C4-2B (cell line): ENCODE measurements around the gene HK2.

Experiments
- H3K27ac ChIP-seq: fragments of 450-650 bp; 2 replicates; pipeline ENCODE4 v1.5.1; 2017
- ZFX ChIP-seq: fragments of 450-650 bp; IDR thresholded peaks from 2 replicates; pipeline ENCODE4 v1.6.1; 2017
- TF ChIP-seq, protein P1 (sequence below): fragments of 450-650 bp; conservative IDR thresholded peaks from 2 replicates; pipeline ENCODE4 v1.5.1; 2017; ENCODE audit warnings: mild to moderate bottlenecking

HK2 gene

DNA sequence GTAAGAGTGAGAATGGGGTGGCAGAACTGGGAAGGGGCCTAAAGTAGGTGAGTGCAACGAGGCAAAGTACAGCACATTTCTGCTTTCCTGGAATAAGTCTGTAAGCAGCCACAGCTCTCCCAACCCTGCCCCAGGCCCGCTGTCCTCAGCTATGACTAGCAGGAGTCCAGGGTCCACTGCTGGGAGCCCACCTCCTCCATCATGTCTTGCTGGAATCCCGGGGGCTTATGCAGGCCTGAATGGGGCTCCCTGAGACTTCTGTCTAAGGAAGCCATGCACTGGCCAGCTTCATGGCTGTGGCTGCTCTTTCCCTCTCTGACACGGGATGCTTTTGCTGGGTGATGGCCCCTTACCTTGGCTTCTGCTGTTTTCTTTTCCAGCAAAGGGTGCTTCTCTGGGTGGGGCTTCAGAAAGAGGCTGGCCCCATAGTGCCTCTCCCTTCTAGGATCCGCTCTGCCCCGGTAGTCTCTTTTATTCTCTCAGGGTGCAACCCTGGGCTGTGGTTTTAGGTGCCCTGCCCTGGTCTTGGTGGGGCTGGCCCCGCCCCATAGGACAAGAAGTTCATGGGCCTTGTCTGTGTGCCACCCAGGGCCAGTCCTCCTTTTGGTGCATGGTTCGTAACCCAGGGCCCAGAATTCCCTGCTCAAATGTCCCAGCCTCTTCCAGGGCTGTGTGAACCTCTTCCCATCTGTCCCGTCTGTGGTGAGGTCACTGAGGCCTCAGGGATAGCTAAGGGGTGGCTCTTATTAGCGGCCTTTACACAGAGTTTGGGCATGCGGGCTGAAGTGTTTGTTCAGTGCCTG, 90.7 kb downstream of the HK2 start:
- no peak overlapping the region for H3K27ac ChIP-seq
- TF ChIP-seq, protein P1, sequence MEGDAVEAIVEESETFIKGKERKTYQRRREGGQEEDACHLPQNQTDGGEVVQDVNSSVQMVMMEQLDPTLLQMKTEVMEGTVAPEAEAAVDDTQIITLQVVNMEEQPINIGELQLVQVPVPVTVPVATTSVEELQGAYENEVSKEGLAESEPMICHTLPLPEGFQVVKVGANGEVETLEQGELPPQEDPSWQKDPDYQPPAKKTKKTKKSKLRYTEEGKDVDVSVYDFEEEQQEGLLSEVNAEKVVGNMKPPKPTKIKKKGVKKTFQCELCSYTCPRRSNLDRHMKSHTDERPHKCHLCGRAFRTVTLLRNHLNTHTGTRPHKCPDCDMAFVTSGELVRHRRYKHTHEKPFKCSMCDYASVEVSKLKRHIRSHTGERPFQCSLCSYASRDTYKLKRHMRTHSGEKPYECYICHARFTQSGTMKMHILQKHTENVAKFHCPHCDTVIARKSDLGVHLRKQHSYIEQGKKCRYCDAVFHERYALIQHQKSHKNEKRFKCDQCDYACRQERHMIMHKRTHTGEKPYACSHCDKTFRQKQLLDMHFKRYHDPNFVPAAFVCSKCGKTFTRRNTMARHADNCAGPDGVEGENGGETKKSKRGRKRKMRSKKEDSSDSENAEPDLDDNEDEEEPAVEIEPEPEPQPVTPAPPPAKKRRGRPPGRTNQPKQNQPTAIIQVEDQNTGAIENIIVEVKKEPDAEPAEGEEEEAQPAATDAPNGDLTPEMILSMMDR, result no peak
- no peak for TF ChIP-seq ZFX

DNA sequence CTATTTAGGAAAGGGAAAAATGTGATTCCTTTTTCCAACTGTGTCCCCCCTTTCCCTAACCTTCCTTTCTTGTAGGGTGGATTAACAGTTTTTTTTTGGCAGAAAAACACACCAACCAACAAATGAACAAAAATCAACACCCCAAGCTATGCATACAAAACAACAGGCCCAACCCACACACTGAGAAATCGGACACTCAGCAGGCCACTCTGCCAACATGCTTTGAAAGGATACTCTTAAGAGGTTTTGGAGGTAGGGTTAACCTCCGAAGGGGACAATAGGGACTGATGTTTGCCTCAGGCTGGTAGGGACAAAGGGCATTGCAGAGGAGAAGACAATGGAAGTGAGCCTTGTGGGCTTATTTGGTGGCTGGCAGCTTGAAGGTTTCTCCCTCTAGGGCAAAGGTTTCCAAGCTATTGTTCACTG, 91.4 kb downstream of the HK2 start:
- TF ChIP-seq ZFX, result no peak
- TF ChIP-seq, protein P1, result no peak
- H3K27ac ChIP-seq, result no peak overlapping the region

DNA sequence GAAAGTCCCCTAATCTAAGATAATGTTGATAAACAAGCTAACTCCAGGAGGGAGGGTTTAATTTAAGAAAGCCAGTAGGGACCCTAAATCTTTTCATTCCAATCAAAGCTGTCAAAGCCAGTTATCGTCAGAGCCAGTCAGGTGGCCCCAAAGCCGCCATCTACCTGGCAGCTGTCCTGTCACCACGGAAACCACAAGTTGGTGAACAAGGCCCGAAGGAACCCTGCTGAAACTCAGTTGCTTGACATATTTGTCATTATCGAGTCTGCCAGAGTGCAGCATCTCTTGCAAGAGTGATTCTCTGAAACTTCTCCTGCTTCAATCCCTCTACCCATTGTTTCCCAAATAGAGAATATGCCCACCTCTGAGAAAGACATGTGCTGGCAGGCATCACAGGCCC, 93.7 kb downstream of the HK2 start:
- no peak for TF ChIP-seq ZFX
- TF ChIP-seq, protein P1, result no peak
- no peak overlapping the region for H3K27ac ChIP-seq

DNA sequence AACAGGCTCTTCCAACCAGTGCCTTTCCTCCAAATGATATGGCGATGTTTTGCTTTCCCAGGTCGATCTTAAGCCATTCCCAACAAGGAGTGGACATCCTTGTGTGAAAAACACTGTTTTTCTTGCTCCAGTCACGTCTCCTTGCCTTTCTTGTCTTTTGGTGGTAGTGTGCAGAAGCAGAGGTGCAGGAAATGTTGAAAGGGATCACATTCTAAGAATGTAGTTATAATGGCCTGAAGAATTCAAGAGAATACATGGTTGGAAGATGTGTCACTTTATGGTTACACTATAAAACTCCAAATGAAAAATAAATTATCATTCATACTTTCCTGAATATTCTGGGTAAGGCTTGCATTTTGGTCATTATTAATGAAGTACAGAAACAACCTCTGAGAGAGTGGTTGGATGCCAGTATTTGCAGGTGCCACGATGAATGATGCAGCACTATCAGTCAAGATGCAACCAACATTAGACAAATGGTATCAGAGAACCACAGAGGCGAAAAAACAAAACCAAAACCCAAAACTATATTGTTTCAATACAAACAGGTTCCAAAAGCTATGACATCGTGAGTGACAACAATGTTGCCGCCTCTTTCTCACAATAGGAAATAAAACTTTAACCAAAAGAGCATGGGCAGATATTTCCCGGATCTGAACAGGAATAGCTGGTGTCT, 97.0 kb downstream of the HK2 start:
- TF ChIP-seq ZFX, result no peak
- TF ChIP-seq, protein P1, result no peak
- no peak overlapping the region for H3K27ac ChIP-seq

DNA sequence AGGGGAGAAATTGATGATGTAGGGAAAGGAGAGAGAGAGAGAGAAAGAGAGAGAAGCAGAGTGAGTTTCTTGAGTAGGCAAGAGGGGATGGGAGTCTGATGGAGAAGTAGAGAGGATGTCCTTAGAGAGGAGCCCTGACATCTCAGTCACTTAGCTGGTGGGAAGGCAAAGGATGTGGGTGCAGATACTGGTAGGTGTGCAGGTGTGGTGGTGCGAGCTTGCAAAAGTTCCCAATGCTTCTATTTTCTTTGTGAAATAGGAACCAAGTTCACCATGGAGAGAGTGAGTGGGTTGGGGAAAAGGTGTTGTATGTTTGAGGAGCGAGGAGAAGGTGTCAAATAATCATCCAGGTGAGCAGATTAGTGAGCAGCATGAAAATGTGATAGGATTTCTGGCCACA, 98.0 kb downstream of the HK2 start:
- H3K27ac ChIP-seq, result no peak overlapping the region
- TF ChIP-seq, protein P1, result no peak
- TF ChIP-seq ZFX, result no peak

DNA sequence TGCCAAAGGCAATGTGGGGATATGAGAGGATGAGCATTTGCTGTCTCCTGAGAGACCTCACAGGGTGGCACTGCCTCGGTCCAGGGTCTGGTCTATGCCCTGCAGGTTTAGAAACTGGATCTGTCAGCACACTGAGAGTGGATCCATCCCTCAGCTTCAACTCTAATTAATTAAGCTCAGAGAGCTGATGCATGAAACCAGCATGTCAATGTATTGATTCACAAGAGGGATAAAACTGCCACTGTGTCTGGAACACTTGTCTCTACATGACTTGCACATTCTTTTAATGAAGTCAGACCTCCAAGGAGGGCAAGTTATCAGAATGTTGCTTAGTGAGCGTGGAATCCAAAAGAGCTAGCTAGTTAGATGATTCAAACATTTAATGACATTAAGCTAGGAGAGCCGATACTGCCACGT, 102.1 kb downstream of the HK2 start:
- no peak for TF ChIP-seq ZFX
- TF ChIP-seq, protein P1, result no peak
- H3K27ac ChIP-seq, result no peak overlapping the region

DNA sequence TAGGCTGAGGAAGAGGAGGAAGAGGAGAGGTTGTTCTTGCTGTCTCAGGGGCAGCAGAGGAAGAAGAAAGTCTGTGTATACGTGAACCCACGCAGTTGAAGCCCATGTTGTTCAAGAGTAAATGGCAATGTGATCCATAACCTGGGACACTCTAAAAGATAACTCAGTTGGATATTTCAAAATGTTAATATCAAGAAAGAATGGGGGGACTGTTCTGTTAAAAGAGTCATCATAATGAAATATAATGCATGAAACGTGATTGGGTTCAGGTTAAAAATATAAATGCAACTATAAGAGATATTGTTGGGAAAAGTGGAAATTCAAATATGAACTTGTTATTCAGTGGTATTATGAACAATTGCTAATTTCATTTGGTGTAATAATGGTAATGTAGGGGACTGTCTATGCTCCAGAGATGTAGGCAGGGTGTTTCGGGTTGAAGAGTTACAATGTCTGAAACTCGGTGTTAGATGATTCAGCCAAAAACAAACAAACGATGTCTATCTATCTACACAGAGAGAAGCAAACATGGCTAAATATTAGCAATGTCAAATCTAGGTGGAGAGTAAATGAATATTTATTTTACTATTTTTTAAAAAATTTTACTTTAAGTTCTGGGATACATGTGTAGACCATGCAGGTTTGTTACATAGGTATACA, 103.4 kb downstream of the HK2 start:
- TF ChIP-seq, protein P1, result no peak
- TF ChIP-seq ZFX, result no peak
- no peak overlapping the region for H3K27ac ChIP-seq
